B cell (primary cell): ENCODE results near the gene MTX1. TPM values are rescaled to one million over a fixed set of nuclear protein-coding genes. Genes with fewer than 3 reads are reported as not detected.

Experiments
- ATAC-seq: fragments of 200-7000 bp; cut with Tn5 transposase; one replicate; pipeline ENCODE4 v1.10.0; 2021; ENCODE audit warnings: low read depth, mild to moderate bottlenecking, moderate number of reproducible peaks, moderate library complexity
- CTCF ChIA-PET: fragments of 350-600 bp; sonication (Branson Sonifier 250); formaldehyde crosslinking; loops from one replicate; lab custom pipeline; 2021; ENCODE audit warnings: antibody characterized with exemption, inconsistent platforms; lab: Charles Lee
- POLR2A ChIA-PET: fragments of 350-600 bp; sonication (Branson Sonifier 250); formaldehyde crosslinking; loops from one replicate; lab custom pipeline; 2021; ENCODE audit warnings: antibody characterized with exemption; lab: Charles Lee
- DNase-seq: peaks from one replicate; pipeline ENCODE4 v3.0.0; 2013
- H2AFZ ChIP-seq: 2 replicates; pipeline ENCODE4 v1.6.1; 2012; ENCODE audit warnings: mild to moderate bottlenecking, low read depth, low read length; ENCODE audit not compliant: insufficient read depth, poor library complexity, severe bottlenecking
- H3K27ac ChIP-seq, 2 donors: 1 replicate in 1 of 2; 2 replicates in 1 of 2; pipeline ENCODE4 v1.5.1; 2012 to 2013; ENCODE audit warnings: low read length in 2 of 2, mild to moderate bottlenecking in 2 of 2, moderate library complexity in 1 of 2
- H3K27me3 ChIP-seq, 4 experiments: fragments of 200-600 bp in 1 of 4; sonication (generic) in 1 of 4; replicated peaks in 1 of 4; 1 replicate in 2 of 4; 2 replicates in 2 of 4; pipeline versions ENCODE4 v1.6.1 to v1.7.0; 2013 to 2016; ENCODE audit warnings: low read length in 3 of 4, mild to moderate bottlenecking in 2 of 4, mixed read lengths in 1 of 4, moderate library complexity in 1 of 4; ENCODE audit not compliant: insufficient read depth in 4 of 4, control insufficient read depth in 3 of 4; ENCODE audit errors: control extremely low read depth in 1 of 4
- H3K36me3 ChIP-seq, 2 experiments: replicated peaks in 1 of 2; 1 replicate in 1 of 2; 2 replicates in 1 of 2; pipeline versions ENCODE4 v1.6.1 to v1.7.1; 2013; ENCODE audit warnings: low read length in 1 of 2; ENCODE audit not compliant: insufficient read depth in 2 of 2, control insufficient read depth in 1 of 2; ENCODE audit errors: control extremely low read depth in 1 of 2, extremely low read depth in 1 of 2
- H3K4me1 ChIP-seq, 2 donors: fragments of 200-600 bp in 1 of 2; sonication (generic) in 1 of 2; 1 replicate in 1 of 2; 2 replicates in 1 of 2; pipeline versions ENCODE4 v1.5.1 to v1.6.1; 2013 to 2017; ENCODE audit warnings: low read length in 2 of 2; ENCODE audit not compliant: control insufficient read depth in 2 of 2, insufficient read depth in 2 of 2
- H3K4me2 ChIP-seq: replicated peaks from 2 replicates; pipeline ENCODE3; 2012; ENCODE audit warnings: mild to moderate bottlenecking, low read depth, low read length; ENCODE audit not compliant: poor library complexity, severe bottlenecking
- H3K4me3 ChIP-seq, 5 experiments: fragments of 200-600 bp in 1 of 5; sonication (generic) in 1 of 5; 1 replicate in 3 of 5; 2 replicates in 2 of 5; pipeline versions ENCODE4 v1.5.1 to v1.7.0; 2011 to 2016; ENCODE audit warnings: low read length in 4 of 5, mild to moderate bottlenecking in 4 of 5, low read depth in 2 of 5, control low read depth in 1 of 5, moderate library complexity in 1 of 5; ENCODE audit not compliant: insufficient read depth in 1 of 5; ENCODE audit errors: control extremely low read depth in 1 of 5, extremely low read depth in 1 of 5
- H3K79me2 ChIP-seq: fragments of 200-600 bp; sonication (generic); one replicate; pipeline ENCODE4 v1.6.0; 2016; ENCODE audit warnings: low read length; ENCODE audit not compliant: control insufficient read depth, insufficient read depth
- H3K9ac ChIP-seq: fragments of 200-600 bp; sonication (generic); 2 replicates; pipeline ENCODE4 v1.6.1; 2017; ENCODE audit warnings: mild to moderate bottlenecking, low read length, moderate library complexity
- H3K9me3 ChIP-seq, 3 donors: one replicate each; pipeline versions ENCODE4 v1.6.1 to v1.7.1; 2013; ENCODE audit warnings: low read length in 2 of 3; ENCODE audit not compliant: control insufficient read depth in 2 of 3, insufficient read depth in 1 of 3; ENCODE audit errors: control extremely low read depth in 1 of 3
- H4K20me1 ChIP-seq: 2 replicates; pipeline ENCODE4 v1.6.0; 2012; ENCODE audit warnings: mild to moderate bottlenecking, low read length; ENCODE audit not compliant: insufficient read depth, control insufficient read depth, poor library complexity, severe bottlenecking
- H3K27ac Mint-ChIP-seq: one replicate; pipeline ENCODE4 v1.8.0; 2021; ENCODE audit warnings: mixed read lengths
- H3K27me3 Mint-ChIP-seq: one replicate; pipeline ENCODE4 v1.8.0; 2021; ENCODE audit warnings: mixed read lengths
- H3K4me1 Mint-ChIP-seq: one replicate; pipeline ENCODE4 v1.8.0; 2021; ENCODE audit warnings: mixed read lengths
- H3K4me3 Mint-ChIP-seq: one replicate; pipeline ENCODE4 v1.8.0; 2021; ENCODE audit warnings: mixed read lengths
- H3K9me3 Mint-ChIP-seq: one replicate; pipeline ENCODE4 v1.8.0; 2022; ENCODE audit warnings: mixed read lengths; ENCODE audit not compliant: insufficient read depth
- CTCF ChIP-seq: fragments of 200-600 bp; IDR thresholded peaks from one replicate; pipeline ENCODE4 v1.8.0; 2022; ENCODE audit warnings: antibody characterized with exemption, mild to moderate bottlenecking
- EZH2 ChIP-seq: IDR thresholded peaks from 2 replicates; pipeline ENCODE4 v1.6.1; 2012; ENCODE audit warnings: borderline replicate concordance, low read depth, mild to moderate bottlenecking, moderate library complexity, low read length; ENCODE audit not compliant: insufficient read depth, poor library complexity, severe bottlenecking
- WGBS: methylation state at CpG from one replicate; pipeline ENCODE4 v1.1.5; 2013; ENCODE audit warnings: missing lambda C conversion rate; ENCODE audit not compliant: insufficient coverage; 5-methylcytosine and 5-hydroxymethylcytosine counted together
- intact Hi-C: fragments of 100-400 bp; cut with micrococcal nuclease; formaldehyde crosslinking; loops from one replicate; pipeline ENCODE4 v1.10.0; 2022
- polyA plus RNA-seq: library from polyadenylated mRNA; depleted of rRNA; stranded (reverse); fragments of >200 nt; gene quantifications from 2 replicates; pipeline ENCODE4 v1.2.3, GENCODE V29; 2012
- total RNA-seq, 2 donors: library from RNA; stranded (reverse); fragments of 120-200 nt in 1 of 2; gene quantifications; 1 replicate in 1 of 2; 2 replicates in 1 of 2; pipeline versions ENCODE4 v1.2.3 to v1.2.4, GENCODE V29; 2013 to 2022

Gene MTX1
- total and polyA plus RNA-seq, 2 donors (not counting 1 experiment from before 2014, with no cell fraction given) = 19.0 to 40.4 TPM

GRCh38 chr1:155206891-155207805, 1.3 kb upstream of the MTX1 start:
- H3K27ac ChIP-seq = peak overlapping the region; percentile 95 to 100
- Mint-ChIP-seq H3K4me3 (peak overlapping the region; percentile 80), H3K27me3 (no peaks in the 10 kb centered on the region), H3K27ac (peak overlapping the region; percentile 91), H3K9me3 (no peaks in the 10 kb centered on the region), H3K4me1 (peaks cover 22% of the 10 kb centered on the region)
- peak overlapping the region; percentile 36 for H2AFZ ChIP-seq
- no peak overlapping the region for H3K9ac ChIP-seq
- ChIA-PET POLR2A (interaction anchor here (0.6 to 3.7 kb wide), 8 partner anchors 11 to 922 kb away, joined by 3 to 47 read pairs (median 6); partner anchors contain the start of gene SCAMP3), CTCF (interaction anchor here (0.5 to 8.7 kb wide), 24 partner anchors 11 to 473 kb away, joined by 3 to 189 read pairs (median 7); partner anchors contain the start of genes ADAM15 and KRTCAP2)
- intact Hi-C loops = loop anchor here (1.0 to 5.0 kb wide), 4 partner anchors 19 to 385 kb away; no protein-coding TSS in a partner anchor
- TF ChIP-seq CTCF = peak; percentile 88
- TF ChIP-seq EZH2 = no peak
- ATAC-seq = peak; percentile 50
- H4K20me1 ChIP-seq = no peaks in the 10 kb centered on the region
- H3K4me2 ChIP-seq = peak overlapping the region; percentile 95
- peaks cover 21 to 26% of the 10 kb centered on the region in 2 donors for H3K4me1 ChIP-seq
- peaks cover 0 to 3% of the 10 kb centered on the region in 2 experiments for H3K36me3 ChIP-seq
- H3K79me2 ChIP-seq = no peaks in the 10 kb centered on the region
- WGBS = 32% methylated on average over 12 of the region's 13 CpGs
- no peak overlapping the region for H3K4me3 ChIP-seq
- H3K27me3 ChIP-seq = no peaks in the 10 kb centered on the region
- no peaks in the 10 kb centered on the region for H3K9me3 ChIP-seq
- DNase-seq = peak; percentile 92
